ENCODE results near the gene GPS1. TPM values are rescaled to one million over a fixed set of nuclear protein-coding genes. Genes with fewer than 3 reads are reported as not detected.

The GPS1 gene
- total and polyA plus RNA-seq, 2 donors (not counting 1 experiment from before 2014, with no cell fraction given), result 80.5 to 124 TPM

DNA sequence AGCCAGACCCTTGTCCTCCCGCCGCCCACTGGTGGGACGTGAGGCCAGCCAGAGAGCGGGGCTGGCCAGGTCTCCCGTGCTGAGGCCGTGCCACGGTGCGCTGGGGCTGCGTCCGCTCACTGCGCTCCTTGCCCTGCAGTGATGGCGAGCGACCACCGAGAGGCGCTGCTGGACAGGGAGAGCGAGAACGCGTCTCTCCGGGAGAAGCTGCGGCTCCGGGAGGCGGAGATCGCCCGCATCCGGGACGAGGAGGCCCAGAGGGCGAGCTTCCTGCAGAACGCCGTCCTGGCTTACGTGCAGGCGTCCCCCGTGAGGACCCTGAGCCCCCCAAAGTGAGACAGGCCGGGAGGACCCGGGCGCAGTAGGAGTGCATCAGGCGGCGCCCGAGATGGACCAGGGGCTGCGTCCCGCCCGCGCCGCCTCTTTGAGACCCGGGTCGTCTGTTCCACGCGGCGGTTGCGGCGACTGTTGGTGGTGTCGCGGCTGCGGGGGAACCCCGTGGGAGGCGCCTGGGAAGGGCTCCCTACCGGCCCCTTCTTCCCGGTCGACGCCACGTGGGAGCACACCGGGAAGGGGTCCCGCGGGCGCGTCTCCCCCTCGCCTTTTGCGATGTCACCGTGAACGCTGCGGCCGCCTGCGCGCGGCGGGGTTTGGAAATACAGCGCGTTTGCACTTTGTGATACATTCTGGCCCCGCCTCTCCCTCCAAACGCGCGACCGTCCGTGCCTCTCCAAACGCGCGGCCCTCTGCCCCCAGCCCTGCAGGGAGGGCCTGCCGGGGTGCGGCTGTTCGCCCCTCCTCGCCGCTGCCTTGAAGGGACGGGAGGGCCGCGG lies 21.0 kb upstream of the GPS1 start:
- intact Hi-C loops (cut with micrococcal nuclease), result loop anchor here (1.0 to 10.0 kb wide), 2 partner anchors 77 to 524 kb away; no protein-coding TSS in a partner anchor
- Histone ChIP-seq H3K4me1 (ENCODE audit: control insufficient read depth in 2 of 2, insufficient read depth in 2 of 2, low read length in 2 of 2) (peaks cover 17 to 21% of the 10 kb centered on the region in 2 donors), H3K27me3 (replicated peaks in 1 of 4; ENCODE audit: control extremely low read depth in 1 of 4, control insufficient read depth in 3 of 4, insufficient read depth in 4 of 4, low read length in 3 of 4) (peaks cover 0 to 39% (median 3%) of the 10 kb centered on the region in 4 experiments), H3K4me2 (replicated peaks; ENCODE audit: low read depth, low read length, poor library complexity, severe bottlenecking) (peak overlapping the region; percentile 97), H3K9me3 (ENCODE audit: control extremely low read depth in 1 of 3, control insufficient read depth in 2 of 3, insufficient read depth in 1 of 3, low read length in 2 of 3) (peaks cover 0 to 10% (median 0%) of the 10 kb centered on the region in 3 donors), H4K20me1 (ENCODE audit: control insufficient read depth, insufficient read depth, low read length, poor library complexity, severe bottlenecking) (peaks cover 41% of the 10 kb centered on the region), H3K79me2 (ENCODE audit: control insufficient read depth, insufficient read depth, low read length) (peaks cover 2% of the 10 kb centered on the region), H3K4me3 (ENCODE audit: control extremely low read depth in 1 of 5, extremely low read depth in 1 of 5, insufficient read depth in 1 of 5, low read depth in 2 of 5, low read length in 4 of 5) (peak overlapping the region in 4 of 5 experiments; percentile 45 to 59 (median 54)), H3K36me3 (replicated peaks in 1 of 2; ENCODE audit: control extremely low read depth in 1 of 2, control insufficient read depth in 1 of 2, extremely low read depth in 1 of 2, insufficient read depth in 2 of 2, low read length in 1 of 2) (no peaks in the 10 kb centered on the region), H2AFZ (ENCODE audit: insufficient read depth, low read depth, low read length, poor library complexity, severe bottlenecking) (peak overlapping the region; percentile 72), H3K9ac (ENCODE audit: low read length) (peak overlapping the region; percentile 59), H3K27ac (ENCODE audit: low read length in 2 of 2) (no peak overlapping the region)
- H3K9me3 Mint-ChIP-seq (ENCODE audit: insufficient read depth), result no peaks in the 10 kb centered on the region
- ATAC-seq (ENCODE audit: low read depth) (peak; percentile 89), DNase-seq (peak; percentile 86)
- WGBS (ENCODE audit: insufficient coverage), result 1% methylated on average over 94 of the region's 94 CpGs
- CTCF ChIA-PET, result interaction anchor here (0.6 to 3.0 kb wide), 16 partner anchors 10 to 686 kb away, joined by 3 to 41 read pairs (median 3); partner anchors contain the start of gene FN3KRP
- peak overlapping the region; percentile 41 for H3K27ac Mint-ChIP-seq
- POLR2A ChIA-PET, result interaction anchor here (0.5 to 0.9 kb wide), 2 partner anchors 8 to 305 kb away, joined by 3 to 6 read pairs; partner anchors contain the start of genes CENPX and LRRC45
- H3K4me3 Mint-ChIP-seq, result peak overlapping the region; percentile 89
- peak; percentile 94 for TF ChIP-seq CTCF (IDR thresholded peaks at IDR 0.05)
- no peak for TF ChIP-seq EZH2 (IDR thresholded peaks at IDR 0.05; ENCODE audit: borderline replicate concordance, insufficient read depth, low read depth, low read length, poor library complexity, severe bottlenecking)
- H3K27me3 Mint-ChIP-seq, result no peaks in the 10 kb centered on the region
- H3K4me1 Mint-ChIP-seq, result peaks cover 17% of the 10 kb centered on the region
